Measurements from ENCODE around the gene FOXS1. TPM values are rescaled to one million over a fixed set of nuclear protein-coding genes. Genes with fewer than 3 reads are reported as not detected.

Gene FOXS1
- polyA plus RNA-seq, 1 of the 3 experiments (the other 2 are of a cell fraction), result 0.99 TPM

DNA sequence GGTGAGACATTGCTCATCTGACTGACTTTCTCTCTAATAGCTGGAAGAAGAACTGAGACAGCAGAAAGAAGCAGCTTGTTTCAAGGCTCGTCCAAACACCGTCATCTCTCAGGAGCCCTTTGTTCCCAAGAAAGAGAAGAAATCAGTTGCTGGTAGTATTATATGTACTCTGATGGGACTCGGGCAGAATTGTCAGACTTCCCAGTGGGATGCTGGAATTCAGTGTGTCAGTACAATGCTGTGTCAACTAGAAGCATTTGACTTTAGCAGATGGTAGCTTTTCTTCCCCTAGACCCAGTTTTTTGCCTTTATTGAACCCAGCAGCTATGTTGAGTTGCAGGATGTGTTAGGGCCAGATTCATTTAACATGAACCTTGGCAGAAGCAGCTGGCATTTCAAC is 48.0 kb downstream of the FOXS1 start:
- peaks cover 60 to 70% of the 10 kb centered on the region in 2 experiments for H3K36me3 ChIP-seq (replicated peaks in 1 of 2; ENCODE audit: control insufficient read depth in 1 of 2, insufficient read depth in 2 of 2, low read length in 1 of 2)
- ChIA-PET CTCF (interaction anchor here (1.3 kb wide), 1 partner anchor 10 kb away, joined by 4 read pairs; no protein-coding TSS in a partner anchor), POLR2A (no interaction called here)
- H3K27me3 ChIP-seq (ENCODE audit: insufficient read depth), result no peaks in the 10 kb centered on the region
- TF ChIP-seq NRF1 (IDR thresholded peaks at IDR 0.05; ENCODE audit: low read depth, low read length), result no peak
- TF ChIP-seq SMC3 (IDR thresholded peaks at IDR 0.05; ENCODE audit: low read depth, low read length), result no peak
- TF ChIP-seq RCOR1 (IDR thresholded peaks at IDR 0.05; ENCODE audit: low read length), result no peak
- TF ChIP-seq TCF12 (IDR thresholded peaks at IDR 0.05), result no peak
- TF ChIP-seq POLR2AphosphoS5 (IDR thresholded peaks at IDR 0.05; ENCODE audit: low read depth, low read length), result no peak
- peaks cover 2% of the 10 kb centered on the region for H3F3A ChIP-seq (replicated peaks; ENCODE audit: insufficient read depth)
- H3K9me3 ChIP-seq, result no peaks in the 10 kb centered on the region
- H3K79me2 ChIP-seq (ENCODE audit: insufficient read depth), result peaks cover 15% of the 10 kb centered on the region
- H4K20me1 ChIP-seq (ENCODE audit: insufficient read depth), result no peaks in the 10 kb centered on the region
- H3K4me1 ChIP-seq (ENCODE audit: control insufficient read depth in 1 of 2, insufficient read depth in 2 of 2, low read depth in 1 of 2, low read length in 1 of 2), result peaks cover 0 to 5% of the 10 kb centered on the region in 2 experiments; a peak in 2 of 4 replicates
- no peak overlapping the region for H2AFZ ChIP-seq (ENCODE audit: low read depth)
- WGBS (ENCODE audit: low lambda C conversion rate), result 100% methylated on average over 3 of the region's 3 CpGs
- H3K27ac ChIP-seq (ENCODE audit: low read depth in 2 of 2, low read length in 1 of 2), result no peak overlapping the region; a peak in 1 of 4 replicates
- H3K4me2 ChIP-seq, result no peak overlapping the region
- H3K9ac ChIP-seq, result no peak overlapping the region
- no peak overlapping the region for H3K4me3 ChIP-seq (ENCODE audit: low read depth in 2 of 2, low read length in 1 of 2)
- no peak for DNase-seq
- H3K9me2 ChIP-seq, result no peaks in the 10 kb centered on the region

Small RNAs within 50 kb of the gene (small RNA-seq; reads per million reads assigned to genes)
- gene AL160175.1, result 0 reads per million in 7 experiments

Other genes with a start within 250 kb of the FOXS1 start
- 324 and 493 TPM in 2 replicates for gene ID1, start 240.3 kb downstream of the FOXS1 start, polyA plus RNA-seq (2012; rRNA removed)
- gene COX4I2, start 207.7 kb downstream of the FOXS1 start, polyA plus RNA-seq (2012; rRNA removed), result 0.21 TPM in 1 of 2 replicates, not detected in the other
- gene BCL2L1, start 122.7 kb downstream of the FOXS1 start, polyA plus RNA-seq (2012; rRNA removed), result 99.9 and 103 TPM in 2 replicates
- 14.4 and 17.1 TPM in 2 replicates for gene TPX2, start 106.3 kb downstream of the FOXS1 start, polyA plus RNA-seq (2012; rRNA removed)
- gene MYLK2, start 26.2 kb downstream of the FOXS1 start, polyA plus RNA-seq (2012; rRNA removed), result 0.21 and 0.31 TPM in 2 replicates
- gene DUSP15, start 24.9 kb upstream of the FOXS1 start, polyA plus RNA-seq (2012; rRNA removed), result 4.3 and 5.4 TPM in 2 replicates
- gene TTLL9, start 25.0 kb upstream of the FOXS1 start, polyA plus RNA-seq (2012; rRNA removed), result 0.23 and 0.32 TPM in 2 replicates
- 18.9 and 19.7 TPM in 2 replicates for gene PDRG1, start 106.4 kb upstream of the FOXS1 start, polyA plus RNA-seq (2012; rRNA removed)
- gene XKR7, start 122.5 kb upstream of the FOXS1 start, polyA plus RNA-seq (2012; rRNA removed), result 0.02 and 0.10 TPM in 2 replicates
- gene CCM2L, start 164.8 kb upstream of the FOXS1 start, polyA plus RNA-seq (2012; rRNA removed), result not detected in 2 replicates
- gene HCK, start 206.6 kb upstream of the FOXS1 start, polyA plus RNA-seq (2012; rRNA removed), result not detected in 2 replicates